GM19240 (cell line): Measurements from ENCODE around the gene DYNC1LI1.
"Not testable (repeated sequence)": the region's sequence is repeated elsewhere in the genome, so short reads cannot be mapped to it uniquely, and the experiment has no call there.

ENCODE experiments used
- DNase-seq: peaks from one replicate; pipeline ENCODE4 v3.0.0; 2011; ENCODE audit warnings: low spot score; ENCODE audit not compliant: insufficient read length

The DYNC1LI1 gene

DNA sequence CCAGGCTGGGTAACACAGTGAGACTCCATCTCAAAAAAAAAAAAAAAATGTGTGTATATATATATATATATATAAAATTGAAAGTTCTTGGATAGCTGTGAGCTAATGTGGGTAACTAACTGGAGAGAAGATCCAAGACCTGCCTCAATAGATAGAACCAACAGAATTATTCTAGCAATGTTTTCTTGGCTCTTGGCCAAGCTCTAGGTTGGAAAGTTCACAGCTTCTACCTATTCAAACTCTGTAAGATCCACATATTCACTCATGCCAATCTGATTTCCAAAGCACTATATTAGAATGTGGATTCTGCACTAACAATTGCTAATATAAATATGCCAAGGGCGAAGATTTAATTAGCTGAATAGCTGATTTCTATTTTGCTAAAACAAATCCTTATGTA is 38.2 kb downstream of the DYNC1LI1 start:
- DNase-seq: no peak

DNA sequence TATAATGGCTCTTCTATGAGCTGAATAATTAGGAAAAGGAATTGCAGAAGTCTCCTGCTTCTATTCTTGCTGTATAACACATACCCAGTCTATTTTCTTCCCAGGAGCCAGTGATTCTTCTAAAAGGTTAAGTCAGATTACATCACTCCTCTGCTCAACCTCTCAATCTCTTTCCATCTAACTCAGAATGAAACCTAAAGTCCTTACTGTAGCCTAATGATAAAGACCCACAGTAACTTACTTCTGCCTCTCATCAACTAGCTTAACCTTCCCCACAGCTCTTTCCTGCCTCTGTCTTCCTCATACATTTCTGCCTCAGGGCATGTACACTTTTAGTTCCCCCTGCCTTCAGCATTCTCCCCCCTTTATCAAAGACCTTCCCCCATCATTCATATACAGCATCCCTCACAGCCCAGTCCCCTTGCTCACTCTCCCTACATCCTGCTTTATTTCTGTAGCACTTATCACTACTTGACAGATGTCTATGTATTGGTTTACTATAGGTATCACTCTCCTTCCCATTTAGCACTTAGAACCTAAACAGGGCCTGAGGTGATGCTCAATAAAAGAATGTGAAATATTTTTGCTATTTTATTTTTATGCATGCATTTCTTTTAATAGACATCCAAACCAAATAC is 39.5 kb downstream of the DYNC1LI1 start:
- DNase-seq: no peak

DNA sequence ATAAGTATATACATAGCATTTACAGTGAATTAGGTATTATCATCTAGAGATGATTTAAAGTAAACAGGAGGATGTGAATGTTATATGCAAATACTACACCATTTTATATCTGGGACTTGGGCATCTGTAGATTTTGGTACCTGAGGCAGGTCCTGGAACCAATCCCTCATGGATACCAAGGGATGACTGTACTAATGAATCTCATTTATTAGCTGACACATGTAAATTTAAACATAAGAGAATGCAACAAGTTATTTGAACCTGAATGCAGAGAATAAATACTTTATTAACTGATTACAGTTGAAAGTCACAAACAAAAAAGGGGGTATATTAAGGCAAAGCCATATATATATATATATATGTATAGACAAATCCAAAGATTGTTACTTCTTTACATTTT is 44.9 kb downstream of the DYNC1LI1 start:
- DNase-seq: no peak

DNA sequence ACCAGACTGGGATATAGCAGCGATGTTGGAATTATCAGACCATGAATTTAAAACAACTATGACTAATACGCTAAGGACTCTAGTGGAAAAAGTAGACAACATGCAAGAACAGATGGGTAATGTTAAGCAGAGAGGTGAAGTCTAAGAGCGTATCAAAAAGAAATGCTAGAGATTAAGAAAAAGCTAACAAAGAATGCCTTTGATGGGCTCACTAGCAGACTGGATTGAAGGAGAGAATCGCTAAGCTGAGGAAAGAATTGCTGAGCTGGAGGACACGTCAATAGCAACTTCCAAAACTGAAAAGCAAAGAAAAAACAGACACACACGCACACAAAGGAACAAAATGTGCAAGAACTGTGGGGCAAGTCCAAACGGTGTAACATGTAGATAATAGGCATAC is 48.0 kb downstream of the DYNC1LI1 start:
- DNase-seq: no peak

DNA sequence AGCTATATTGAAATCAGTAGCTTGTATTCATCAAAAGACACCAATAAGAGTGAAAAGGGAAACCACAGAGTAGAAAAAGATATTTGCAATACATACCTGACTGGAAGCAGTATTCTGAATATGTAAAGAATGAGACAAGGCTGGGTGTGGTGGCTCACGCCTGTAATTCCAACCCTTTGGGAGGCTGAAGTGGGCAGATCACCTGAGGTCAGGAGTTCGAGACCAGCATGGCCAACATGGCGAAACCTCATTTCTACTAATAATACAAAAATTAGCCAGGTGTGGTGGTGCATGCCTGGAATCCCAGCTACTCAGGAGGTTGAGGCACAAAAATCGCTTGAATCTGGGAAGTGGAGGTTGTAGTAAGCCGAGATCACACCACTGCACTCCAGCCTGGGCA is 51.7 kb downstream of the DYNC1LI1 start:
- not testable (repeated sequence) for DNase-seq

DNA sequence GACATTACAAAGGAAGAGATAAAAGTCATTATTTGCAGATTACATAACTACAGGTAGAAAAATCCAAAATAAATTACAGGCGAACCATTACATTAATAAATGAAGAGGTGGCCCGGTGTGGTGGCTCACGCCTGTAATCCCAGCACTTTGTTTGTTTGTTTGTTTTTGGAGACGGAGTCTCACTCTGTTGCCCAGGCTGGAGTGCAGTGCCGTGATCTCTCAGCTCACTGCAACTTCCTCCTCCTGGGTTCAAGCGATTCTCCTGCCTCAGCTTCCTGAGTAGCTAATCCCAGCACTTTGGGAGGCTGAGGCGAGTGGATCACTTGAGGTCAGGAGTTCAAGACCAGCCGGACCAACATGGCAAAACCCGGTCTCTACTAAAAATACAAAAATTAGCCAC is 53.9 kb downstream of the DYNC1LI1 start:
- DNase-seq: not testable (repeated sequence)

DNA sequence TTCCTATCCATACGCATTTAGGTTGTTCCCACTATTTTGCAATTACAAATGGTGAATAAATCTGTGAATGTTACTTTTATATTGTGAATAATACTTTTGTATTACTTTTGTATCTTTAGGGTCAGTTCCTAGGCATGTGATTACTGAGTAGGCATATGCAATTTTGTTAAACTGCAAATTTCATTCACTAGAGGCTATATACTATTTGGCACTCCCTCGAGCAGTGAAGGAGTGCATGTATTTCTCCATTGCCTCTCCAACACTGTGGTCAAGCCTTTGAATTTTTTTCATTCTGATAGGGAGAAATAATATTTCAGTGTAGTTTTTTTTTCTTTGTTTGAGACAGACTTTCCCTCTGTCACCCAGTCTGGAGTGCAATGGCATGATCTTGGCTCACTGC is 59.7 kb downstream of the DYNC1LI1 start:
- DNase-seq: no peak

DNA sequence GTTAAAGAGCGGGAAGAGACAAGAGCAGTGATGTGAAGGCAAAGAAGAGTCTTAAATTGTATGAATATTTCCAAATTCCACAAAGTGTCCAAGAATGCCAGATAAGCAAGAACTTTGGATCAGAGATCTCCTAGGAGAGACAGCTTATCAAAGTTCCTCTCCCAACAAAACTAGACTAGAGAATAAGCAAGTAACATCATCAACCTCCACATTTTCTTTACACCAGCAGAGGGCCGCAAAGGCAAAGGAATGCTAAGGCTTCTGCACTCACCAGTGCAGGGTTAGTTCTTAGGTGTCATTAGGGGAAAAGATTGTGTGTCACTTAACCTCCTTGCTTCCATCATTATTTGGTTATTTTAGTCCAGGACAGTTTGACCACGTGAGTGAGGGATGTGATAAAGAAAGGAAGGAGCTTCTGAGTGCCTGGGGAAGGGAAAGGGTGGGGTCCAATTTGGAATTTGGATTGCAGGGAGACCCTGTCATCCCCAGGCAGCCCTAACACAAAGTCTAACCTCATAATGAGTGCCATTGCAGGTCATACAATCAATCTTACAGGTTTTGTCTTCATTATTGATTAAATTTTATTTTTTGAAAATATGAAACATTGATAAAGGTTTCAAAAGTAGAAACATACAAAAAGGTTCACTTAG is 60.5 kb downstream of the DYNC1LI1 start:
- peak; percentile 15 for DNase-seq

DNA sequence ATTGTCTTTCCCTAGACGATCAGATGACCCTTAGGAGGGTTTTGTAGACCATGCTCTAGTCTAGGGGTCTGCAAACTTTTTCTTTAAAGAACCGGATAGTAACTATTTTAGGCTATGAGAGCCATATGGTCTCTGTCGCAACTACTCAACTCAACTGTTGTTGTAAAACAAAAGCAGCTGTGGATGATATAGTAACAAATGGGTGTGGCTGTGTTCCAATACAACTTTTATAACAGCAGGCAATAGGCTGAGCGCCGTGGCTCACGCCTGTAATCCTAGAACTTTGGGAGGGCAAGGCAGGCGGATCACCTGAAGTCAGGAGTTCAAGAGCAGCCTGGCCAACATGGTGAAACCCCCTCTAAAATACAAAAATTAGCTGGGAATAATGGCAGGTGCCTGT is 61.9 kb downstream of the DYNC1LI1 start:
- DNase-seq: no peak

DNA sequence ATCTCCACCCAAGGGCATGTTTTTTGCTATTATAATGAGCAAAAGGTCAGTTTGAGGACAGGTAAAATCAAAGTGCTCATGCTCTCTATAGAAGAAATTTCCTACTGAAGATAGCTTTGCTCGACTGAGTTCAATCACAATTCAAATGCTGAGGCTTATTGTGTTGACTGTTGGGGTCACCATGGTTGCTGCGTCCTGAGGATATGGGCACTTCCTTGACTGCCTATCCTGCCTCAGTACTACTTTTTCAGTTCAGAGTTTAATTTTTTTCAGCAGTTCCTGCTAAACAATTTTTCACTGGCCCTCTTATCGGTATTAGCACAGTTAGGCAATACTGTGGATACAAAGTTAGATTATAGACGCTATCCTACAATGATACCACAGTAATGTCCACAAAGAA is 64.2 kb downstream of the DYNC1LI1 start:
- DNase-seq: no peak

DNA sequence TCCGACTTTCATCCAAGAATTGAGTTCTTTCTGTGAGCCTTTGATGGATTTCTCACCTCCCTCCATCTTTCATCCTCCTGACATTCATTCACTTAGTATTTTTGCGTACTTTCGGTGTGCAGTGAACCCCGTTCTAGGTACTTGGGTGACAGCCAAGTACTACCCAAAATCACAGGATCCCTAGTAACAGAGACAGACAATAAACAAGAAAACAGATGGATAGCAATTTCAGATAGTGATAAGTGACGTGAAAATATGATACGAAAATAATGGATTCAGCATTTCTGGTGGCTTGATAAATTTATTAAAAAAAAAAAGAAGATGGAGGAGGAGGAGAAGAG is 67.7 kb downstream of the DYNC1LI1 start:
- DNase-seq: no peak

DNA sequence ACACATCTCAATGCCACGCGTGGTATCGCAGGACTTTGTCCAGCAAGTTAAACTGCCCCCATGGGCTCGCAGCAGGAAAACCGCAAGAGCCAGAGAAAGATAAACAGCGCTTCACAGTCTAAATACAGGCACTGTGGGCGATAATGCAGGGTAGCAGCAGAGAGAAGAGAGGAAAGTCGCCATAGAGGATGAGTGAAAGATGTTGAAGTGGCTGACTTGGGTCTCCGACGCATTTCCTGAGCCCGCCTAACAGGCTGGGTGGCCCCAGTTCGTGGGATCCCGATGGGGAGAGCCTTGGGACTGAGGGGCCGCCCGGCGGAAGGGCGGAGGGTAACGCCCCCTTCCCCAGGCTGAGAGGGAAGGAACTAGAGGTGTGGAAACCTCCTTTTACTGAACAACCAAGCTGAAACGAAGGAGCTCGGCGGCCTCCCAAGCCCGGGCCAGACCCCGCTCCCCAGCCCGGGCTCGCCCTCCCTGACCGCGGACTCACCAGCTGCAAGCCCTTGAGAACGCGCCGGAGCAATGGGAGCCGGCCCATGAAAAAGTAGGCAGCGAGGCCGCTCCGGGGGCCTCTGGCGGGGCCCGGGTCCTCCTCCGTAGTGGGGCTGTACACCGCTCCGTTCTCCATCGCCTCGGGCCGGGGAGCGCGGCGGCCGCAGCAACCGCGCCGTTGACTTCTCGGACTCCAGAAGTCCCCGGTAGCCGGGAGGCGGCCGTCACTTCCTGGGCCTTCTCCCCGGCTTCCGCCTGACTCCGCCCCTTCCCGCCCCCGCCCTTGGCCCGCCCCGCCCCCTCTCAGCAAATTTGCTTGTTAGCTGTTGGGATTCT is 68.3 kb downstream of the DYNC1LI1 start, which contains the start of gene CMTM6:
Gene CMTM6 (minus strand): TSS at position 735 of the 828 bp plus-strand sequence. CDS start 107 bp downstream, at position 628.
- DNase-seq: peak; percentile 64

DNA sequence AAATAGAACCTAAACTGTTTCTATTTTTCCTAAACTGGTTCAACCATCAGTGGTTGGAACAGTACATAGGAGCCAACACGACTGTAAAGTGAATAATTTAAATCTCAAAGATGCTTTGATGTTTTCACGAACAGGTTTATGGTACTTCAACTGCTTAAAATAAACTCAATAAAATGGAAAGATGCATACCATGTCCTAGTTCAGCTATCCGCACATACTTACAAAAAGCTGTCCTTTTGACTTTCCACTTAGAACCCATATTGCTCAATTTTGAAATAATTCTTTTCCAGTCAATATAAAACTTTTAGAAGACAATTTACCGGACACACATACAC is 68.9 kb downstream of the DYNC1LI1 start:
- no peak for DNase-seq

DNA sequence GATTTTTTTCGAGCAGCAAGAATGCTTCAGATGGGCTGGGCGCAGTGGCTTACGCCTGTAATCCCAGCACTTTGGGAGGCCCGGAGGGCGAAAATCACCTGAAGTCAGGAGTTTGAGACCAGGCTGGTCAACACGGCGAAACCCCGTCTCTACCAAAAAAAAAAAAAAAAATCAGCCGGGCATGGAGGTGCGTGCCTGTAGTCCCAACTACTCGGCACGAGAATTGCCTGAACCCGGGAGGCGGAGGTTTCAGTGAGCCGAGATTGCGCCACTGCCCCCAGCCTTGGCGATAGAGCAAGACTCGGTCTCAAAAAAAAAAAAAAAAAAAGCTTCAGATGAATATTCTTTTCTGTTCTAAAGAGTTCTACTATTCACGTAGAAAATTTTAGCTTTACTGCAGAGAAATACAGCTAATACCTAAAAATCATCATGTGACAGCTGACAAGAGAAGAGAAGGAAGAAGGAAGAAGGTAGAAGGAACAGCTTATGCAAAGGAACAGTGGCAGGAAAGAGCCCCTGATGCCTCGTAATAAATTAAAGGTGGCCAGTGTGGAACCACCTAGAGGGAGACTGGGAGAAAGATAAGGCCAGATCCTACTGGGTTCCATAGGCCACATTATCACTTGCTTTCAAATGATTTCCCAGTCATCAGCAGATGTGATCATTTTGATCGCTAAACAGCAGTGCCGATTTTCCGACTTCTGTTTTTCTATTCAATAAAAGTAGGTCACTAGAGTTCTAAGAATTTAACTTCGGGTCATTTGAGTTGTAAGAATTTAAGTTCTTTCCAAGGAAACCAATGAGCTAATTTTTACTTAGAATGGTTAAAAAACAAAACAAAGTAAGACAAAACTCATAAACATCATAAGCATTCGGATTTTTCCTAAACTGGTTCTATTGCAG is 69.5 kb downstream of the DYNC1LI1 start:
- no peak for DNase-seq

DNA sequence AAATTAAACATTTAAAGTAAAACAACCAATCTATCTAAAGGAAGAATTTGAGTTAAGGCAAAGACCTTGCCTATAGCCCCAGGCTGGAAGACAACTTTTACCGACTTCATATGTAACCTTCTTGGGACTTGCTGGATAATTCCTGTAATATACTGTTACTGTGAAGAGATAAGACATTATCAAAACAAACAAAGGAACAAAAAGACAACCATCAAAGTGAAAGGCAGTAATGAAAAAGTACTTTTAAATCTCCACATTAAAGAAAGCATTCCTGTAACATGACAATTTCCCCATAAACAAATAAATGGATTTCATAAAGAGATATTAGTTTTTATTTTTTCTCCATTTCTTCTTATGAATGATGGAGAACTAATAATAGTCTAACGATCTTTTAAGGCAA is 70.4 kb downstream of the DYNC1LI1 start:
- DNase-seq: no peak

DNA sequence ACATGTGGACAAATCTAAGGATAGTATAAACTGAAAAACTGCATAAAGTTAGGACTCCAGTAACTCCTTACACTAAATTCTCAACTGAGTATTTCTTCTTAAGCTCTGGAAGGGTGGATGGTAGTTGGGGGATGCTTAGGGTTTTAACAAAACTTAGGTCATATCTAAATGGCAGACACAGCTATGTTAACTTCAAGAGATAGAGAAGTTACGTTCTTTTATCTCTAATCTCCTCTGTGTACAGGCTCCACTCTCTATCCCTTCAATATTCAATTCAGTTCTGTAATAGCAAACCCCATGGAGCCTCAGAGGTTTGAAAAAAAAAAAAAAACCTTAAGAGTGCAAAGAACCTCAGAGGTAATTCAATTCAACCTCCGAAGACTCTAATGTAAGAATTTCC is 71.1 kb downstream of the DYNC1LI1 start:
- DNase-seq: no peak

DNA sequence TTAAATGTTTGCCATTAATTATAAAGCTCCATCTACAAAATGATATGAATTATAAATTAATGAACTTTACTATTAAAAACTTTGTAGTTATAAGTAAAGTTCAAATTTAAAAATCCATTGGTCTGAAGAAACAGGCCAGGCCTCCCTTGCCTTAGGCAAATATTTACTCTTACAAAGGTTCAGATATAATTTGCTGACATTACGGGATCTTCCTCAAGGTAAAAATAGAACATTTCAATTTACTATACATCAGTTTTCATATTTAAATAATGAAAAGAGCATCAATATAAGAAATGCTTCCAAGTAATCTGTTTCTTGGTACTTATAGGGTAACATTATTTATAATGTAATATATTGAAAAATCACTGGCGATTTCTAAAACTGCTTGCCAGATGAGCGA is 71.7 kb downstream of the DYNC1LI1 start:
- DNase-seq: no peak

DNA sequence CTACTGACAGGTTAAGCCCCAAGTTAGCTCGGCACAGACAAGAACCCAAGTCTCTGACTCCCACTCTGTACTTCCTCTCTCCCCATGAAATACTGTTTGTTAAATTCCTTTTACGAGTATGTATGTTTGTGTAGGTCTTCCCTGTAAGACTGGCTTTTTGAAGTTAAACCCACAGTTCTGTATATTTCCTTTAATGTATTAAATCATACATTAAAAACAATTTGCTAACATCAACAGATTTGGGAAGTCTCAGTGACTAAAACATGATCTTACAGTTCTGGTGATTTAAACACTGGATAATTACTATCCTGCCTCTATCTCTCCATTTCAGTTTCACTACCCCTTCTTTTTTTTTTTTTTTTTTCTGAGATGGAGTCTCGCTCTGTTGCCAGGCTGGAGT is 72.4 kb downstream of the DYNC1LI1 start:
- no peak for DNase-seq

DNA sequence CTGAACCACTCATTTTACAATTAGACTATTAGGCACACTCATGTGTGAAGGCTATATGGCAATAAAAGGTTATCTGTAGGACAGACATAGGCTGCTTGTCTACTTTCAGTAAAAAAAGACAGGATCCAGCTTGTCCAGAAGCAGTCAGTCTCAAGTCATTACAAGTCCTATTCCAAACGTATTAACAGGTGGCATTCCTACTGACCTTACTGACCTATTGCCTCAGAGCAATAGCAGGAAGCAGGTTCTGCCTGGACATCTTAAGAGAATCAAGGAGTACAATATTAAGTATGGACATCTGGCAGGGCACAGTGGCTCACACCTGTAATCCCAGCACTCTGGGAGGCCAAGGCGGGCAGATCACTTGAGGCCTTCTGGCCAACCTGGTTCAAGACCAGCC is 75.0 kb downstream of the DYNC1LI1 start:
- no peak for DNase-seq

DNA sequence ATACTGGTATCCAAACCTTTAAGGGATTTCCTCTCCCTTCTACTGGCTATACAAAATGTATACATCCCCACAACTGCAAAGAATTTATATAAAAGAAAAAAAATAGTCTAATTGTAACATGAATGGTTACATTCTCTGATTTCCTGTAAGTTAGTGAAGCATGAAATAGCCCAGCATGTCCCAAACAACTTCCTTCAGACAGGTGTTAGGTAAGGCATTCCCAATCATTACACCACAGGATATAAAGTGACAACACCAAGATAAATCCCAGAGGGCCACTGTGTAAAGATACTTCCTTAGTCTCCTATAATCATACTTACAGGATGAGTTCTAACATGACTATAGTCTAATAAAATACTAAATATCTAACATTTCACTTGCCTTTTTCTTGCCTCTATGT is 75.6 kb downstream of the DYNC1LI1 start:
- no peak for DNase-seq
